ENCODE results near the gene IFITM5.

The IFITM5 gene

DNA sequence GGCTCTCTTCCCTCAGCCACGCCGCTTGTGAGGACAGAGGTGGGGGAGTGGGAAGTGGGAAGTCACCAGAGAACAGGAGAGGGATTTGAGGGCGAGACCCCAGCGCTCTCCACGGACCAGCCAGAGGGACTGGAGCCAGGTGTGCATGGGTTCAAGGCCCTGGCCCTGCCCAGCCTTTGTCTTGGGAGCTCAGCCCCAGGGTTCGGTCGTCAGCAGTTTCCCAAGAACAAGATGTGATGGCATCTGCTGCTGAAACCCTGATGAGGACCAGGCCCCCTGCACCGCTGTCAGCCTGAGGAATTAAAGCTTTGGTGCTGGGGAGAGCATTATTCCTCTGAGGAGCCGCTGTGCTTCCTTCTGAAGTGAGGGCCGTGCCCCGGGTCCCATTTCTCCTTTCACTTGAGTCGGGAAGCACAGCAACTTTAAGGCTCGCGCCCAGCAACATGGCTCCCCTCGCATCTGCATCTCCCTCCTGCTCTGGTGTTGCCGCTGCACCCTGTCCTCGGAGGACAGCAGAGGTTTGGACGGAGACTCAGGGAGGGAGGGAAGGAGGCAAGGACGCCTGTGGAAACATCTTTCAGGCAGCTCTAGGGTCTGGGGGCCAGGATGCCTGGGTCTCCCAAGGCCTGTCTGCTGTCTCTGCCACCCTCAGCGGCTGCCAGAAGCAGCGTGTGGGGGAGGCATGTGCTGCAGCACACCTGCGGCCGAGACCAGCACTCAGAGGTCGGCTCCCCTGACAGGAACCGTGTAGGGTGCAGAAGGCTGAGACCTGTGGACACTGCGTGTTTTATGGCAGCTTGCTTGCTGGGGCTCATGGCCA lies 3.8 kb downstream of the IFITM5 start:
- DNase-seq (ENCODE audit: low read depth in 2 of 2) = no peak

DNA sequence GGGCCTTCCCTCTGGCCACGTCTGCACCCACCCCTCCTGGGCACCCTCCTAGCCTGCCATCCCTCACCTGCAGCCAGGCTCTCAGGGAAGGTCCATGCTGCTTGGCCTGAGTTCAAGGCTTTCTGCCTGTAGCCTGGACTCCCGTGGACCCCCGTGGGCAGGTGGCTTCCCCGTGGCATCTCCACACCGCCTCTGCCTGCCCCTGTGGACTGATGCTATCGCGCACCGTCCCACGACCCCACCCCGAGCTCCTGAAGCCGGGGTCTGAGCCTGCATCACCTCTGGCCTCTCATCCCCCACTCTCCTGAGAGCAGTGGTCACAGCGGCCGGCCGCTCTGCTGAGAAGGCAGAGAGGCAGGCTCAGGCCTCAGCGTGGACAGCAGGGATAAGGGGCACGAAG lies 4.5 kb downstream of the IFITM5 start:
- DNase-seq (ENCODE audit: low read depth in 2 of 2) = no peak

GRCh38 chr11:293852-294661 lies 5.3 kb downstream of the IFITM5 start:
- no peak for DNase-seq (ENCODE audit: low read depth in 2 of 2)

DNA sequence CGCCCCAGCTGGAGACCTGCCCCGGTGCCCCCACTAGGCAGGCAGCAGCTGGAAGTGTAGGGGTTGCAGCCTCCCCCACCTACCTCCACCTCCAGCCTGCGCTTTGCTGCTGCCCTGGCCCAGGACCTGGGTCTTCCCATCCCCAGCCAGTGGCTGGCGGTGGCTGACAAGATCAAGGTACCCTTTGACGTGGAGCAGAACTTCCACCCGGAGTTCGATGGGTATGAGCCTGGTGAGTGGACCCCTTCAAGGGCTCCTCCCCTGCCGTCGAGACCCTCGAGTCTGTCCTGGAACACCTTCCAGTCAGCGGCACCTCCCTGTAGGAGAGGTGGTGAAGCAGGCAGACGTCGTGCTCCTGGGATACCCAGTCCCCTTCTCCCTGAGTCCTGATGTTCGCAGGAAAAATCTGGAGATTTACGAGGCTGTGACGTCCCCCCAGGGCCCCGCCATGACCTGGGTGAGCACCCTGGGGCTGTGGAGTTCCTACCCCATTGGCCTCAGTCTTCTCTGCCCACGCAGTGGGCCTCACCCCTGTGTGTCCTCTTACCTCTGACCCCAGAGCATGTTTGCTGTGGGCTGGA lies 6.0 kb downstream of the IFITM5 start:
- DNase-seq (ENCODE audit: low read depth in 2 of 2) = no peak

DNA sequence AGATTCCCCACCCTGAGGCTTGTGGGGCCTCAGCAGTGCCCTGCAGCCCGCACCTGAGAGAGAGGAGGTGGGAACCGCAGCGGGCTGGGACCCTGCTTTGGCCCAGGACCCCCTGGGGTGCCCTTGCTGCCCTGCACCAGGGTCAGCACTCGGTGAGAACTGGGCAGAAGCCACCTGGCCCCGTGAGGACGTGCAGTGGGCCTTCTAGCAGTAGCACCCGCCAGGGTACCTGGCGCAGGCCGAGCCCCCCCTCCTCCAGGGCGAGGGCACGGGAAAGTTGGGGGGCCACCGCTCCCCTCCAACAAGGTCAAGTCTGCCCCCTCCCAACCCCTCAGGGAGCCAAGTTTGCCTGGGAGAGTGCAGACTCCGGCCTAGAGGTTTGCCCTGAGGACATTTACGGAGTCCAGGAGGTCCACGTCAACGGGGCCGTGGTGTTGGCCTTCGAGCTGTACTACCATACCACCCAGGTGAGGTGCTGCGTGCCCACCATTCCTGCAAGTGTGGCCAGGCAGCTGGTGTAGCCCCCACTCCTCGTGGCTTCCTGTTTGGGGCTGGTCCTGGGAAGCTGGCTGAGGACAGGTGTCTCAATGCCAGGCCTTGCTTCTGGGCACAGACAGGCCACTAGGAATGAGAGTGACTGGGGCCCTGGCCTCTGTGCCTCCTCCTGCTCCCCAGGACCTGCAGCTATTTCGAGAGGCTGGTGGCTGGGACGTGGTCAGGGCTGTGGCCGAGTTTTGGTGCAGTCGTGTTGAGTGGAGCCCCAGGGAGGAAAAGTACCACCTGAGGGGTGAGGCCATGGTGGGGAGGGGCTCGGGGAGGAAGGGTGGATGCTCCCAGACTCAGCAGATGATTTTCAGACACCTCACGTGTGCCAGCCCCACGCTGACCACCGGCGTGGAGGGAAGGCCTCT lies 6.9 kb downstream of the IFITM5 start:
- DNase-seq (ENCODE audit: low read depth in 2 of 2) = no peak

DNA sequence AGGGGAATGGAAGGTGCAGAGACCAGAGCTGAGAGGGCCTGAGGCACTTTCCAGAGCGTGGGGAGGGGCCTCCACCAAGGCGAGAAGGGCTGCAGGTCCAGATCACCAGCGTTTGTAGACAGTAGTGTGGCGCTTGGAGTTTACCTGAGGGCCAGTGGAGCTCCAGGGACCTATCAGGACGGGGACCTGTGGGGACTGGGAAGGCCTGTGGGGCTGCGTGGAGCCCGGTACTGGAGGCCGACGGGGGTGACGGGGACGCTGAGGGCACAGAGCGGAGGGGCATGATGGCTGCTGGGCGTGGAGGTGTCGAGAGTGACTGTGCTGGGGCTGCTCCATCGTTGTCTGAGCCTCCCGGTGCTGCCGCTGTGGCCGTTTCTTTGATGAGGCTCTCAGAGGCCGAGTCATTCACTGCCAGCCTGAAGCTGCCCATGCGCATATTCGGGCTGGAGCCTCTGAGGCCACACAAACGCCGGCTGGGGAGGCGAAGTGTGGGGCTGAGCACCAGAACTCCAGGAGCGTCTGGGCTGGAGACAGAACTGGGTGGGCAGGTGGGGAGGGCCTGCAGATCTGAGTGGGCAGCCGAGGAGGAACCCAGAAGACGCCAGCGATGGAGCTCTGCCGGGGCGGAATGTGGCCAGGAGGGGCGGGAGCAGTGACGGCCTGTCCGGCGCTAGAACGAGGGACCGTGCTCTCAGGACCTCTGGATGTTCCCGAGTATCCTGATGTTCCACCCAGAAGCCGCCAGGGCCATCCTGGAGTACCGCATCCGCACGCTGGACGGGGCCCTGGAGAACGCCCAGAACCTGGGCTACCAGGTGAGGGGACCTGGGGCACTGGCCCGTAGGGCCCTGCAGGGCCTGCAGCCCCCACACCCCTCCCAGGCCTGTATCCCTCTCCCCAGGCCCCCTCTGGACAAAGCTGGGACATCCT lies 7.8 kb downstream of the IFITM5 start:
- DNase-seq (ENCODE audit: low read depth in 2 of 2) = no peak

- DNase-seq (ENCODE audit: low read depth in 2 of 2) = no peak
These were observed 8.6 kb downstream of the IFITM5 start for GRCh38 chr11:290621-291231.

- DNase-seq (ENCODE audit: low read depth in 2 of 2) = no peak
These were observed 9.4 kb downstream of the IFITM5 start for GRCh38 chr11:289712-290620.

GRCh38 chr11:289398-289711 lies 10.0 kb downstream of the IFITM5 start:
- DNase-seq (ENCODE audit: low read depth in 2 of 2) = no peak

DNA sequence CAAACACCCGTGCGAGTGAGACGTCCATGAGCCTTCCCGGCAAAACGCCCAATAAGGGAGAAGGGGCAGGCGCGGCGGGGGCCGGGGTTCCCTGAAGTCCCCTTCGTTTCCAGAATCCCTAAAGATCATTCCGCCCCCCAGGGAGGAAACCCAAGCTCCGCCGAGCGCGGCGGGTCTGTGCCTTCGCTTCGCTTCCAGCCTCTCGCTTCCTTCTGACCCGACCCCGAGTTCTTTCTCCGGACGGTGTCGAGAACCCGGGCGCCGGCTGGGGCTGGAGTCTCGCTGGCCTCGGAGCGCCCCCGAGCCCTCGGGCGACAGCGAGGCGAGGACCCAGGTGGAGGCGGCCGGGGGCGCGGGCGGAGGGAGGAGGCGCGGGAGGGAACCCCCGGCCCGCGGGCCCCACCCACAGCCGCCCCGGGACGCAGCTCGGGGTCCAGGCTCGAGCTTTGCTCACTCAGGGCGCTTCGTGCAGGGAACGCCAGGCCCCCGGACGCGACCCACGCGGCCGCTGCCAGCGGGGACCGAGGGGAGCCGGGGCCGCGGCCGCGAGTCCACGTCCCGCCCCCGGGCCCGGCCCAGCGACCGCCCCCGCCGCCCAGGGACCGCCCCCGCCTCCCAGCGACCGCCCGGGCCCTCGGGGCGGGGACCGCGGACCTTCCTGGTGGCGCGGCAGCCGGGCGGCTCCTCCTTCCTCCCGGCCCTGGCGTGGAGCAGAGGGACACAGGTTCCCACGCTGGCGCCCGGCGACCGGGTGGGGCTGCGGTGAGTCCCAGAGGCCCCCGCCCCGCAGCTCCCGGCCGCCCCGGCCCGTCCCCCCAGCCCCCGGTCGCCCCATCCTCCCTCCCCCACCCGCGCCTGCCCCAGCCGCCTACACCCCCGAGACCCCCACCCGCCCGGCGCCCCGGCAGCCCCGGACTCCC lies 10.6 kb downstream of the IFITM5 start, which contains the start of gene PGGHG:
PGGHG (plus strand) TSS at position 649 of the 920 bp plus-strand sequence. CDS start 691 bp downstream, outside the sequence.
- DNase-seq (ENCODE audit: low read depth in 2 of 2) = no peak

DNA sequence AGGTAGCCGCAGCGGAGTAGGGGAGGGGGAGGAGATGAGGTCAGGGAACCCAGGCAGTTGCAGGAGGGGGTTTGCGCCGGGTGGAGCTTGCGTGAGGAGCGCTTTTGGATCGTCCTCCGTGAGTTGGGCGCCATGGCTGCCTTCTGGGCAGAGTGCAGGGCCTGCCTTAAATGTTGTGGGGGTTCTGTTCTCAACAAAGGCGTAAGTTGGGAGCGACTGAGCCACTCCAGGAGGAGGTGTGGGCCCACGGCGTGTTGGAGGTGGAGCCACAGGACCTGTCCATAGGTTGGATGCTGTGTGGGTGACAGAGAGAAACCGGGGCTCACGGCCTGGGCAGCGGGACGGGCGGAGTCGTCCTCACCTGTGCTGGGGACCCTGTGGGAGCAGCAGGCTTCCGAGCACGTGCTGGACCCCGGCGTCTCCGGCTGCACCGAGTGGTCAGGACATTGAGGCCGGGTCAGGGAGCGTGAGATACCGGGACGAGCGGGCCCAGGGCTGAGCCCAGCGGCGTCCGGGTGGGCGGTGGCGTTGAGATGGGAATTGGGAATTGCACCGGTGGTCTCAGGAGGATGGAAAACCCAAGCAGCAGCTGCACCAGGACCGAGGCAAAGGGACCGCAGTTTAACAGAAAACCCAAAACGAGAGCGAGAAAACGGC lies 11.4 kb downstream of the IFITM5 start:
- no peak for DNase-seq (ENCODE audit: low read depth in 2 of 2)

DNA sequence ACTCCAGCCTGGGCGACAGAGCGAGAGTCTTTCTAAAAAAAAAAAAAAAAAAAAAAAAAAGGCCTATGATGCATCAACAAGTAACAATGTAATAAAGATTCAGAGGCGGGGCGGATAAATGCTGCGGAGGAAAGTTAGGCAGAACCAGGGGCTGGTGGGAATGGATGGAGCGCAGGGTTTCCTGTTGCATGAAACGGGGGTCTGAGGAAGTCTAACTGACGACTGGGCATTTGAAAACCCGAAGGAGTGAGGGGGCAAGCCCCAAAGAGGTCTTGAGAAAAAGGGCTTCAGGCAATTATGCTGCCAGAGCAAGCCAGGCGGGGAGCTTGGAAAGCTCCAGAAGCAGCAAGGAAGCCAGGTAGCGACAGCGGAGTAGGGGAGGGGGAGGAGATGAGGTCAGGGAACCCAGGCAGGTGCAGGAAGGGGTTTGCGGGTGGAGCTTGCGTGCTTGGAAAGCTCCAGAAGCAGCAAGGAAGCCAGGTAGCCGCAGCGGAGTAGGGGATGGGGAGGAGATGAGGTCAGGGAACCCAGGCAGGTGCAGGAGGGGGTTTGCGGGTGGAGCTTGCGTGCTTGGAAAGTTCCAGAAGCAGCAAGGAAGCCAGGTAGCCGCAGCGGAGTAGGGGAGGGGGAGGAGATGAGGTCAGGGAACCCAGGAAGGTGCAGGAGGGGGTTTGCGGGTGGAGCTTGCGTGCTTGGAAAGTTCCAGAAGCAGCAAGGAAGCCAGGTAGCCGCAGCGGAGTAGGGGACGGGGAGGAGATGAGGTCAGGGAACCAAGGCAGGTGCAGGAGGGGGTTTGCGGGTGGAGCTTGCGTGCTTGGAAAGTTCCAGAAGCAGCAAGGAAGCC lies 12.1 kb downstream of the IFITM5 start:
- DNase-seq (ENCODE audit: low read depth in 2 of 2) = peak in 1 of 2 donors; percentile 53

DNA sequence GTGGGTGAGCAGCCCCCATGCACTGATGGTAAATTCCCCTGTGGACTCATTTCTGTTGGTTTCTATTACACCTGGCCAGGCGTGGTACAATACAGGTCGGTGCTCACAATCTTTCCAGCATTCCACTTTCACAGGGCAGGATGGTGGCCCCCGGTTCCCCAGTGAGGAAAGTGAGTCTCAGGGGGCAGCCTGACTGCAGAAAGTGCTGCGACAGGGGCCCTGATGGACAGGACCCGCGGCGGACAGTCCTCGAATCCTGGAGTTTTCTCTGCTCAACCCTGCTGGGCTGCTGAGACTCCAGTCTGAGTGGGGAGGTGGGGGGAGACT lies 13.5 kb downstream of the IFITM5 start:
- DNase-seq (ENCODE audit: low read depth in 2 of 2) = no peak

GRCh38 chr11:285021-285893 lies 14.1 kb downstream of the IFITM5 start:
- no peak for DNase-seq (ENCODE audit: low read depth in 2 of 2)

Data from stimulated activated CD8-positive, alpha-beta memory T cell treated with anti-CD3 and anti-CD28 coated beads, Interleukin-7, amount 100 ng/mL, for 4 hours (primary cell).